Activated T-cell treated with anti-CD3 and anti-CD28 coated beads for 48 hours (primary cell): ENCODE data around the gene LRRC28.

ENCODE experiments used
- DNase-seq: peaks from one replicate; pipeline ENCODE4 v3.0.0-alpha.2; 2020; ENCODE audit warnings: low read depth

The LRRC28 gene

GRCh38 chr15:99343881-99344551, 92.7 kb downstream of the LRRC28 start:
- DNase-seq, result peak; percentile 15

GRCh38 chr15:99344639-99345038, 93.4 kb downstream of the LRRC28 start:
- DNase-seq, result no peak

- no peak for DNase-seq
Measured at GRCh38 chr15:99345242-99345641, 94.0 kb downstream of the LRRC28 start.

- DNase-seq, result no peak
Measured at GRCh38 chr15:99345832-99346462, 94.7 kb downstream of the LRRC28 start.

GRCh38 chr15:99347574-99347973, 96.3 kb downstream of the LRRC28 start:
- no peak for DNase-seq

- no peak for DNase-seq
Measured at GRCh38 chr15:99348412-99348811, 97.1 kb downstream of the LRRC28 start.

GRCh38 chr15:99350408-99350807, 99.1 kb downstream of the LRRC28 start:
- no peak for DNase-seq

GRCh38 chr15:99359769-99360168, 108.5 kb downstream of the LRRC28 start:
- DNase-seq, result no peak

- DNase-seq, result no peak
Measured at GRCh38 chr15:99361545-99362185, 110.4 kb downstream of the LRRC28 start.

- no peak for DNase-seq
Measured at GRCh38 chr15:99365242-99365641, 114.0 kb downstream of the LRRC28 start.

- DNase-seq, result no peak
Measured at GRCh38 chr15:99366013-99366412, 114.7 kb downstream of the LRRC28 start.

GRCh38 chr15:99368743-99369142, 117.5 kb downstream of the LRRC28 start:
- DNase-seq, result no peak

GRCh38 chr15:99369196-99369595, 117.9 kb downstream of the LRRC28 start:
- no peak for DNase-seq

- no peak for DNase-seq
Measured at GRCh38 chr15:99371180-99372103, 120.2 kb downstream of the LRRC28 start.

- no peak for DNase-seq
Measured at GRCh38 chr15:99385005-99385669, 133.9 kb downstream of the LRRC28 start.

- DNase-seq, result no peak
Measured at GRCh38 chr15:99385865-99386264, 134.6 kb downstream of the LRRC28 start.

GRCh38 chr15:99386391-99386790, 135.1 kb downstream of the LRRC28 start:
- DNase-seq, result no peak

GRCh38 chr15:99387421-99388168, 136.3 kb downstream of the LRRC28 start:
- no peak for DNase-seq

- DNase-seq, result no peak
Measured at GRCh38 chr15:99390667-99391066, 139.4 kb downstream of the LRRC28 start.

- no peak for DNase-seq
Measured at GRCh38 chr15:99393641-99394040, 142.4 kb downstream of the LRRC28 start.

GRCh38 chr15:99396375-99396774, 145.1 kb downstream of the LRRC28 start:
- no peak for DNase-seq
